HEK293 (cell line): ENCODE data around the gene FUT6.
A peak's percentile ranks its signal among the peaks of the same experiment; 100 is the strongest.

Experiments
- BCL11B ChIP-seq: fragments of 450-650 bp; formaldehyde crosslinking; IDR thresholded peaks from 2 replicates; pipeline ENCODE4 v1.5.1; 2016; ENCODE audit warnings: low read depth, missing biosample characterization, missing genetic modification characterization
- GLI2 ChIP-seq: fragments of 450-650 bp; formaldehyde crosslinking; IDR thresholded peaks from 2 replicates; pipeline ENCODE4; 2017; ENCODE audit warnings: missing biosample characterization, missing genetic modification characterization, low read depth, borderline replicate concordance
- GLI4 ChIP-seq: fragments of 450-650 bp; formaldehyde crosslinking; IDR thresholded peaks from 2 replicates; pipeline ENCODE4 v1.5.1; 2016; ENCODE audit warnings: missing biosample characterization, missing genetic modification characterization
- GLIS2 ChIP-seq: fragments of 450-650 bp; formaldehyde crosslinking; IDR thresholded peaks from 2 replicates; pipeline ENCODE4 v1.5.1; 2016; ENCODE audit warnings: missing biosample characterization, missing genetic modification characterization
- HOXA7 ChIP-seq: sonication (generic); formaldehyde crosslinking; IDR thresholded peaks from 2 replicates; pipeline ENCODE4 v1.8.1; 2022; ENCODE audit warnings: missing genetic modification reagents, borderline replicate concordance
- INSM2 ChIP-seq: fragments of 450-650 bp; formaldehyde crosslinking; IDR thresholded peaks from 2 replicates; pipeline ENCODE4 v1.5.1; 2016; ENCODE audit warnings: missing biosample characterization, missing genetic modification characterization
- MEIS1 ChIP-seq: sonication (generic); formaldehyde crosslinking; IDR thresholded peaks from 2 replicates; pipeline ENCODE4 v1.8.1; 2022; ENCODE audit warnings: missing genetic modification reagents, mild to moderate bottlenecking, borderline replicate concordance
- MZF1 ChIP-seq: fragments of 450-650 bp; formaldehyde crosslinking; IDR thresholded peaks from 2 replicates; pipeline ENCODE4 v1.5.1; 2017; ENCODE audit warnings: missing biosample characterization, missing genetic modification characterization, borderline replicate concordance
- OVOL3 ChIP-seq: fragments of 450-650 bp; formaldehyde crosslinking; IDR thresholded peaks from 2 replicates; pipeline ENCODE4 v1.5.1; 2016; ENCODE audit warnings: missing biosample characterization, missing genetic modification characterization
- SCRT1 ChIP-seq: fragments of 450-650 bp; formaldehyde crosslinking; IDR thresholded peaks from 2 replicates; pipeline ENCODE4 v1.5.1; 2016; ENCODE audit warnings: missing biosample characterization, missing genetic modification characterization, borderline replicate concordance
- SETDB1 ChIP-seq: IDR thresholded peaks from one replicate; pipeline ENCODE4 v1.6.1; 2017; ENCODE audit warnings: mild to moderate bottlenecking, low read length, moderate library complexity, mixed read lengths; ENCODE audit not compliant: insufficient read length
- TRIM28 ChIP-seq: IDR thresholded peaks from 2 replicates; pipeline ENCODE4 v1.6.1; 2011; ENCODE audit warnings: low read length, control low read depth, borderline replicate concordance
- WT1 ChIP-seq: fragments of 450-650 bp; formaldehyde crosslinking; IDR thresholded peaks from 2 replicates; pipeline ENCODE4 v1.5.1; 2016; ENCODE audit warnings: missing biosample characterization, missing genetic modification characterization
- ZBTB11 ChIP-seq: fragments of 450-650 bp; formaldehyde crosslinking; conservative IDR thresholded peaks from 2 replicates; pipeline ENCODE4 v1.5.1; 2016; ENCODE audit warnings: low read depth, missing biosample characterization, missing genetic modification characterization
- ZBTB17 ChIP-seq: fragments of 450-650 bp; formaldehyde crosslinking; IDR thresholded peaks from 2 replicates; pipeline ENCODE4 v1.5.1; 2016; ENCODE audit warnings: missing biosample characterization, missing genetic modification characterization
- ZBTB44 ChIP-seq: fragments of 450-650 bp; IDR thresholded peaks from 2 replicates; pipeline ENCODE4 v1.5.1; 2018; ENCODE audit warnings: missing biosample characterization, mild to moderate bottlenecking, missing genetic modification characterization
- ZFHX2 ChIP-seq: fragments of 450-650 bp; formaldehyde crosslinking; conservative IDR thresholded peaks from 2 replicates; pipeline ENCODE4 v1.5.1; 2016; ENCODE audit warnings: missing biosample characterization, missing genetic modification characterization
- ZNF211 ChIP-seq: fragments of 450-650 bp; formaldehyde crosslinking; IDR thresholded peaks from 2 replicates; pipeline ENCODE4 v1.5.1; 2016; ENCODE audit warnings: low read depth, missing biosample characterization, missing genetic modification characterization
- ZNF248 ChIP-seq: fragments of 450-650 bp; formaldehyde crosslinking; IDR thresholded peaks from 2 replicates; pipeline ENCODE4 v1.5.1; 2017; ENCODE audit warnings: missing biosample characterization, missing genetic modification characterization
- ZNF324 ChIP-seq: fragments of 450-650 bp; formaldehyde crosslinking; IDR thresholded peaks from 2 replicates; pipeline ENCODE4 v1.5.1; 2016; ENCODE audit warnings: missing biosample characterization, missing genetic modification characterization
- ZNF354C ChIP-seq: fragments of 450-650 bp; formaldehyde crosslinking; IDR thresholded peaks from 2 replicates; pipeline ENCODE4 v1.5.1; 2016; ENCODE audit warnings: missing biosample characterization, missing genetic modification characterization, low read depth, borderline replicate concordance
- ZNF404 ChIP-seq: fragments of 450-650 bp; formaldehyde crosslinking; IDR thresholded peaks from 2 replicates; pipeline ENCODE4 v1.5.1; 2017; ENCODE audit warnings: missing biosample characterization, missing genetic modification characterization
- ZNF449 ChIP-seq: fragments of 450-650 bp; formaldehyde crosslinking; IDR thresholded peaks from 2 replicates; pipeline ENCODE4 v1.5.1; 2017; ENCODE audit warnings: missing biosample characterization, mild to moderate bottlenecking, missing genetic modification characterization, moderate library complexity
- ZNF501 ChIP-seq: fragments of 450-650 bp; formaldehyde crosslinking; IDR thresholded peaks from 2 replicates; pipeline ENCODE4 v1.5.1; 2016; ENCODE audit warnings: missing biosample characterization, missing genetic modification characterization
- ZNF521 ChIP-seq: fragments of 450-650 bp; formaldehyde crosslinking; IDR thresholded peaks from 2 replicates; pipeline ENCODE4 v1.5.1; 2017; ENCODE audit warnings: missing biosample characterization, mild to moderate bottlenecking, missing genetic modification characterization
- ZNF529 ChIP-seq: fragments of 450-650 bp; formaldehyde crosslinking; IDR thresholded peaks from 2 replicates; pipeline ENCODE4 v1.5.1; 2017; ENCODE audit warnings: missing genetic modification characterization, missing biosample characterization; ENCODE audit not compliant: insufficient replicate concordance
- ZNF555 ChIP-seq: fragments of 450-650 bp; formaldehyde crosslinking; conservative IDR thresholded peaks from 2 replicates; pipeline ENCODE4 v1.5.1; 2017; ENCODE audit warnings: missing biosample characterization, mild to moderate bottlenecking, missing genetic modification characterization, inconsistent platforms
- ZNF629 ChIP-seq: fragments of 450-650 bp; formaldehyde crosslinking; IDR thresholded peaks from 2 replicates; pipeline ENCODE4 v1.5.1; 2017; ENCODE audit warnings: missing biosample characterization, missing genetic modification characterization
- ZNF776 ChIP-seq: fragments of 450-650 bp; formaldehyde crosslinking; IDR thresholded peaks from 2 replicates; pipeline ENCODE4 v1.5.0; 2017; ENCODE audit warnings: missing biosample characterization, missing genetic modification characterization, borderline replicate concordance
- ZNF785 ChIP-seq: fragments of 450-650 bp; formaldehyde crosslinking; IDR thresholded peaks from 2 replicates; pipeline ENCODE4 v1.5.1; 2016; ENCODE audit warnings: missing biosample characterization, missing genetic modification characterization
- ZXDB ChIP-seq: fragments of 450-650 bp; formaldehyde crosslinking; IDR thresholded peaks from 2 replicates; pipeline ENCODE4 v1.5.1; 2016; ENCODE audit warnings: missing biosample characterization, missing genetic modification characterization

Gene FUT6

GRCh38 chr19:5803752-5804515 is 35.6 kb downstream of the FUT6 start (continued):
- TF ChIP-seq ZNF629 (peak; percentile 83), HOXA7 (CRISPR knock-in tag) (no peak), ZNF776 (tag by site-specific recombination) (no peak), TRIM28 (no peak), OVOL3 (tag by site-specific recombination) (no peak), ZBTB17 (tag by site-specific recombination) (peak; percentile 89), GLI2 (tag by site-specific recombination) (no peak), ZNF521 (no peak), WT1 (peak; percentile 64), ZNF211 (no peak), ZFHX2 (tag by site-specific recombination) (peak; percentile 74), ZBTB11 (peak; percentile 51), MEIS1 (CRISPR knock-in tag) (no peak), GLIS2 (peak; percentile 96), ZNF354C (tag by site-specific recombination) (no peak), ZNF555 (tag by site-specific recombination) (no peak), ZNF449 (tag by site-specific recombination) (0 out of 2 replicates have a peak, but pooled peaks have one; percentile 31), ZNF529 (tag by site-specific recombination) (no peak), MZF1 (tag by site-specific recombination) (peak; percentile 72), GLI4 (tag by site-specific recombination) (no peak), ZBTB44 (tag by site-specific recombination) (peak; percentile 59; the same call in 1 of the 2 replicates), BCL11B (tag by site-specific recombination) (no peak), INSM2 (tag by site-specific recombination) (peak; percentile 18; the same call in 1 of the 2 replicates), ZNF324 (tag by site-specific recombination) (peak; percentile 82), ZNF785 (tag by site-specific recombination) (no peak), SCRT1 (no peak), ZNF501 (tag by site-specific recombination) (peak; percentile 74; the same call in 1 of the 2 replicates), ZXDB (peak; percentile 76; the same call in 1 of the 2 replicates), ZNF404 (tag by site-specific recombination) (no peak), ZNF248 (tag by site-specific recombination) (no peak), SETDB1 (no peak)
